Ecto neural progenitor cell (in vitro differentiated cells): ENCODE results near the gene OR10C1.

Experiments used
- DNase-seq: peaks from one replicate; pipeline ENCODE4 v3.0.0-alpha.2; 2018; ENCODE audit warnings: low spot score

OR10C1 gene

DNA sequence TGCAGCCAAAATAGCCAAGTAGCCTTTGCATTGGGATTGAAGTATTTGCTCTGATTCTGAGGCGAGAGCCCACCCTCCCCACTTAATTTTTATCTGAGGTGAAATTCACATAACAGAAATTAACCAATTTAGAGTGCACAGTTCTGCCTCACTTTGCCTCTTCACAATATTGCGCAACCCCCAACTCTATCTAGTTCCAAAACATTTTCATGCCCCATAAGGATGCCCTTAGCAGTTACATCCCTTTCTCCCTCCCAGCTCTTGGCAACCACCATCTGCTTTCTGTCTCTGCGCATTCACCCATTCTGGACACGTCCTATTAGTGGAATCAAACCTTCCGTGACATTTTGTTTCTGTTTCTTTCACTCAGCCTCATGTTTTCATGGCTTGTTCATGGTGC is 39.6 kb downstream of the OR10C1 start:
- no peak for DNase-seq

DNA sequence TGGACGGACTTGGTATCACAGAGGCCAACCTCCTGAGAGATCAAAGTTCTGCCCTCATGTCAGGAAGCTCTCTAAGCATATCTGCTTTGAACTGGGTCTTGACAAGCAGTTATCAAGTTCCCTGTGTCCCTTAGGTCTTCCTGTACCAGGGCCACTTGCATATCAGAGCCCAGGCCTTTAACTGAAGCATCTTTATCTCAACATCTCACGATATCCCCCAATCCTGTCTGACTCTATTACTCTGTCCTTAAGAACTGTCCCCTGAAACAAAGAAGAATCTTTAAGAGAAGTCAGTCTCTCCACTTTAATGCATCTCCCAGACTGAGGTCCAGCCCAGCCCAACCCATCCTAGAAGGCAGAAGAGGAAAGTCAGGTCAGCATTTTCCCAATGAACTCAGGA is 40.5 kb downstream of the OR10C1 start:
- DNase-seq, result no peak

DNA sequence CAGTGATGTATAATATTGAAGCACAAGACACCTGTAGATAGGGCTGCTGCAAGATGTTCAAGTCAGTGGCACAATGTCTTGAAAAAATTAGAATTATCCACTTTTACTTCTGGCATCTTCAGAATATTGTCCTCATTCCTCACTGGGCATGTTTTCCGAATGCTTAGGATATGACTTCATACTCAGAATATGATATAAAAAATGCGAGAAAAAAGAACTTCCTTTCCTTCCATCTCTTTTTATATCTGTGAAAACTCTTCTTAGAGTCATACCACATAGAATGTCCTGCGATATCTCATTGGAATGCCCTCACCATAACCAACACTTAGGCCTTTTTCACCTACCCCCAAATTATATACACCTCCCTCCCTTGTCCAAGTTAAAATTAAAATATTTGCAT is 44.1 kb downstream of the OR10C1 start:
- no peak for DNase-seq

DNA sequence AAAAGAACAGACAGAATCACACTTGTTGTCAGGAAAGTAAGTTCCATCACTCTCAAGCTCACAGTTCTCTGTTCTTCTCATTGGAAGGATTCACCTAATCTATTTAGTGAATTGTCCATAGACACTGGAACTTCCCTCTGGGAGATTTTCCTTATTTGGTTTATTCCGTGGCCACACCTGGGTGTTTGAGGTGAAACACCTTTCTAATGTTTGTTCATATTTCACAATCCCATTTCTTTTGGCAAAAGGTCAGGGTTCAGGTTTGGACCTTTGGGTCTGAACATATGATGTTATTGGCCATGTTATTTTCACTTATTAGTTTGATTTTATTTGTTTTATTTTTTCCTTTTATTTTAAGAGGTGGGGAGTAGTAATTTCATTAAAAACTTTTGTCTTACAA is 44.6 kb downstream of the OR10C1 start:
- no peak for DNase-seq

DNA sequence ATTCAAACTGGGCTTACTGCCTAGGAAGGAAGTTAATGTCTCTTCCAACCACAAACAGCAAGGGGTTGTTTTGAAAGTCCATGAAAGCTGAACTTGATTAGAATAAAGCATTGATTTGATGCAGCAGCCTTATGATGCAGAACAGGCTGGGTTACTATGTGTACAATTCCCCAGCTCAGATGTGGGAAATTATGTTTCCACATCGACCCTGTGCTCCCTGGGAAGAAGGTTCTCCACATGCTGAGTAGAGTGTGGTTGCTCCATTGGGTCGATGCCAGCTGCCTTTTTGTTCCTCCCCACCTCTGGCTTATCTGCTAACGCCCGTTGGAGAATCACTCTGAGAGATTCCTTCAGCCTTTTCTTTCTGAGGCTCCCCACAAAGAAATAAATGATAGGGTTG is 47.5 kb downstream of the OR10C1 start:
- no peak for DNase-seq

DNA sequence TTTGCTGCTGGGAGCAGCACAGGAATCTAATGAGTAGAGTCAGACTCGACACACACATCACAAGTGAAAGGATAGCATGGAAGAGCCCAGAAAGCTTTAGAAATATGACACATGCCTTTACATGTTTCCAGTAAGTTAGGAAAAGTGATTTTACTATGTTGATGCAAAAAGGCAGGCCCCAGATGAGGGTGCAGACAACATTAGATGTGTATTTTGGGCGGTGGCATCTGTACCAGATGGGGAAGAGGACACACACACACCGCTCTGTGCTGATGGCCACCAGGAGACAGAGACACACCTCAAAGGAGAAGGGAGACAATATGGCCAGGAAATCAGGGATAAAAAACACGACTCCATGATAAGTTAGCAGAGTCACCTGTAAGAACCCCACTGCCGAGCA is 48.0 kb downstream of the OR10C1 start:
- no peak for DNase-seq

DNA sequence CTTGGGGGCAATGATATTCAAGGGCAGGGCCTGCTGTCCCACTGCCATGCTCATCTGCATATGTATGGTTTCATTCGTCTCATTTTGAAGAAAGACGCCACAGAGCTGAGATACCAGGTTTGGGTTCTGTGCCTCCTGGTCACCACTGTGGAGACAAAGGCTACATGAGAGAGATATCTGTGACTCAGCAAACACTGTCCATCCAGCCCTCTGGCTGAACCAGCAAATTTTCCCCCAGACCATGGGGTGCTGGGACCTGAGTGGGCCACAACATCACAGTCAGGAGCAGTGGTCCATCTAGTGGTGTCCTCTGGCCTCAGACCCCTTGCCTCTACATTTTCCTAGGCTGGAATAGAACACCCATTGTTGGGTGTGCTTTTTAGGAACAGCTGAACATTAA is 48.6 kb downstream of the OR10C1 start, which contains the start of gene MAS1L:
Gene MAS1L, minus strand, starts transcription at position 297 of the 400 bp plus-strand sequence. Its CDS starts 54 bp downstream, at position 243.
- DNase-seq, result no peak

DNA sequence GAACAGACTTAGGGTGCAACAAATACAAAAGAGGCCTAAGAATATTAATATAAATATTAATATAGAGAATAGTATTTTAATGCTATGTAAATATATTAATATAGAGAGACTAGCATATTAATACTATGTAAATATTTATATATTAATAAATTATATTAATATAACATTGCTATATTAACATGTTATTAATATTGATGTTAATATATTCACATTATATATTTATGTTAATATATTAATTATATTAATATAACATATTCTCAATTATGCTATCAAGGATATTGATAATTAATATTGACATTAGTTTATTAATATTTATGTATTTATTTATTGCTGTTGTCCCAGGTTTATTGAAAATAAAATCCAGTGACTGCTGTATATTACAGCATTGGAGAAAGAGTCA is 49.8 kb downstream of the OR10C1 start:
- no peak for DNase-seq

DNA sequence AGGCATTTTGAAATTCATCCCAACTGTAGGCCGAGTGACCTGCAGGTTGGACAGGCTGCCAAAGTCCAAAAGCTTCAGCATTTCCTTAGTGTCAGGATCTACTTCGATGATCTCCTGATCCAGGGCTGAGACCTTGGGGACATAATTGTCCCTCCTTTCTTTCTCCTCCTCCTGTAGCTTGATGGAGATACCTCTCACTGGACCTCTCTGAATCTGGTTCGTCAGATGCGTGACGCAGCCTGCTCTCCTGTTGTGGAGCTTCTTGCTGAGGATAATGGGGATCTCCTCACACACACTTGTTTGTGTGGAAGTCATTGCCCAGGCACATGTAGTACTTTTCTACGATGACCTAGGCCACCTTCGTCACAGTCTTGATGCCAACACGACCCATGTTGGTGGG is 50.2 kb downstream of the OR10C1 start:
- no peak for DNase-seq

DNA sequence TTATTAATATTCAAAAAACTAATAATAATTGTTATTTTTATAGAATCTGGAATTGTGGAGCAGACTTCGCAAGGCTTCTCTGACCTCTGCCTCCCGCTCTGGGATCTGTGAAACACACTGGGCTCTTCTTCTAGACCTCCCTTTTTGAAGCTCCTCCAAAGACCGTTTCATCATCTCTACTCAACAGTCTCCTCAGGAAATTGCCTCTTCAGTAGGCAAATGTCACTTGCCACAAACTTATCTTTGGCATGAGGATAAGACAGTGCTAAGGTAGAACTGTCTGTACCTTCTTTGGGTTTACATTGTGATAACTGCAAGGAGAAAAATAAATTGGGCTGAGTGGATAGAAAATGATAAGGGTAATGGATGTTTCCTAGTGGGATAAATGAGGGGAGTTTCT is 50.9 kb downstream of the OR10C1 start:
- no peak for DNase-seq

DNA sequence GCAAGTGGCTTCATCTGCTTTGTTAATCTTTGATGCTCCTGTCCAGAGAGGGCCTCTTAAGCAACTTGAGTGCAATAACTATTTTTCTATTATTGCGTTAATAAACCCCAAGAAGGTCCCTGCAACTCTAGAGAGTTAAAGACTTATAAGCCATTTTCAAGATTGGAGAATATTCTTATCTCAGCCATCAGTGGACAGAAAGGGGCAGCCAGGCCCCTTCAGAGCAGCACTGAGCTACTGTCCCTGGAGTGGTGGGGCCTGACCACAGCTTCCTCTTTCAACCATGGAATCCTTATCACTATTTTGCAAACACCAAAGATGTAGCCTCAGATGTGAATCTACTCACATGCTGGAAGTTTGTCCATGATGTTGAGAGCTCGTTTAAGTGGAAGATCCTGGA is 51.4 kb downstream of the OR10C1 start:
- no peak for DNase-seq
